ENCODE measurements around the gene EMP2. TPM values are rescaled to one million over a fixed set of nuclear protein-coding genes. Genes with fewer than 3 reads are reported as not detected.

EMP2 gene
- total RNA-seq, 2 experiments from 2014 or later = not detected

DNA sequence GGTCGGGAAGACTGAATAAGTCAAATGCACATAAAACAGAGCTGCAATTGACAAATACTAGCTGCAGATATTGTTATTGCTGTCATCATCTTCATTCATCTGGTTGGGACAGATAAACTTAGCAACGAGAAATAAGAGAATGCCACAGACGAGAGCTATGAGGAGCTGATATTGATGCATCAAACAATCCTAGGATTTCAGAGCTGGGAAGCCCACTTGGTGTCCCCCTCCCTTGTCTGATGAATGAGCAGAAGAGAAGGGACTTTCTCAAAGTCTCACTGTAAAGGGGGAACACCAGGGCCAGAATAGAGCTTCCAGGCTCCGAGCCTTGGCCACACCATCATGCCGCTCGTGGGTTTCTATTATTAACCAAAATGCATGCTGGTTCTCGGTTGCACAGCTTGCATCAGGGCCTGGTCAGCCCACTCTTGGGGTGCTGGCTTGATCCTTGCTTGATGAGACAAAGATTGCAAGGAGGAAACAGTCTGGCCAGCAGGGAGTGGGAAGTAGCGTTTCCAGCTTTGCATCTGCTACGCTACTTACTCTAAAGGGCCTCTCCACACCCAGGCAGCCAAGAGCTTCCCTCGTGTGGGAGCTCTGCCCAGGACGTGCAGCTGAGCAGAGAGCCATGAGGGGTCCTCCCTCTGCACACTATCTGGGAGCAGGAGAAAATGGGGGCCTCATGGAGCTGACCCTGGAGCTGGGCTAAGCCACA lies 28.4 kb upstream of the EMP2 start:
- CTCF ChIA-PET = no interaction called here
- intact Hi-C loops (cut with DNase I, micrococcal nuclease) = no loop called here
- TF ChIP-seq, protein P1, sequence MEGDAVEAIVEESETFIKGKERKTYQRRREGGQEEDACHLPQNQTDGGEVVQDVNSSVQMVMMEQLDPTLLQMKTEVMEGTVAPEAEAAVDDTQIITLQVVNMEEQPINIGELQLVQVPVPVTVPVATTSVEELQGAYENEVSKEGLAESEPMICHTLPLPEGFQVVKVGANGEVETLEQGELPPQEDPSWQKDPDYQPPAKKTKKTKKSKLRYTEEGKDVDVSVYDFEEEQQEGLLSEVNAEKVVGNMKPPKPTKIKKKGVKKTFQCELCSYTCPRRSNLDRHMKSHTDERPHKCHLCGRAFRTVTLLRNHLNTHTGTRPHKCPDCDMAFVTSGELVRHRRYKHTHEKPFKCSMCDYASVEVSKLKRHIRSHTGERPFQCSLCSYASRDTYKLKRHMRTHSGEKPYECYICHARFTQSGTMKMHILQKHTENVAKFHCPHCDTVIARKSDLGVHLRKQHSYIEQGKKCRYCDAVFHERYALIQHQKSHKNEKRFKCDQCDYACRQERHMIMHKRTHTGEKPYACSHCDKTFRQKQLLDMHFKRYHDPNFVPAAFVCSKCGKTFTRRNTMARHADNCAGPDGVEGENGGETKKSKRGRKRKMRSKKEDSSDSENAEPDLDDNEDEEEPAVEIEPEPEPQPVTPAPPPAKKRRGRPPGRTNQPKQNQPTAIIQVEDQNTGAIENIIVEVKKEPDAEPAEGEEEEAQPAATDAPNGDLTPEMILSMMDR (IDR thresholded peaks at IDR 0.05) = no peak

GRCh38 chr16:10607157-10607556 lies 26.8 kb upstream of the EMP2 start:
- POLR2A ChIA-PET = no interaction called here

More for the DNA sequence above, 28.4 kb upstream of the EMP2 start:
- no peaks in the 10 kb centered on the region for H3K36me3 Mint-ChIP-seq (ENCODE audit: low read depth)
- Histone ChIP-seq H3K9me3 (ENCODE audit: control insufficient read depth in 1 of 2, insufficient read depth in 1 of 2, low read length in 2 of 2) (no peaks in the 10 kb centered on the region), H3K27me3 (ENCODE audit: control insufficient read depth in 1 of 2, insufficient read depth in 2 of 2, low read length in 2 of 2) (peaks cover 0 to 5% of the 10 kb centered on the region in 2 experiments), H3K36me3 (ENCODE audit: insufficient read depth, low read length) (no peaks in the 10 kb centered on the region), H3K27ac (ENCODE audit: low read depth in 1 of 2, low read length in 2 of 2) (no peak overlapping the region), H3K4me1 (ENCODE audit: insufficient read depth, low read length) (no peaks in the 10 kb centered on the region), H3K4me3 (ENCODE audit: low read length) (no peak overlapping the region)
- no peak overlapping the region for H3K27ac Mint-ChIP-seq
- ATAC-seq (ENCODE audit: poor library complexity) = no peak
- no peak for DNase-seq
- peaks cover 14% of the 10 kb centered on the region for H3K27me3 Mint-ChIP-seq
- H3K4me3 Mint-ChIP-seq = no peak overlapping the region
- H3K4me1 Mint-ChIP-seq (ENCODE audit: low read depth) = no peaks in the 10 kb centered on the region
- POLR2A ChIA-PET = interaction anchor here (0.8 kb wide), 1 partner anchor 9 kb away, joined by 3 read pairs; no protein-coding TSS in a partner anchor
- no peaks in the 10 kb centered on the region for H3K9me3 Mint-ChIP-seq

DNA sequence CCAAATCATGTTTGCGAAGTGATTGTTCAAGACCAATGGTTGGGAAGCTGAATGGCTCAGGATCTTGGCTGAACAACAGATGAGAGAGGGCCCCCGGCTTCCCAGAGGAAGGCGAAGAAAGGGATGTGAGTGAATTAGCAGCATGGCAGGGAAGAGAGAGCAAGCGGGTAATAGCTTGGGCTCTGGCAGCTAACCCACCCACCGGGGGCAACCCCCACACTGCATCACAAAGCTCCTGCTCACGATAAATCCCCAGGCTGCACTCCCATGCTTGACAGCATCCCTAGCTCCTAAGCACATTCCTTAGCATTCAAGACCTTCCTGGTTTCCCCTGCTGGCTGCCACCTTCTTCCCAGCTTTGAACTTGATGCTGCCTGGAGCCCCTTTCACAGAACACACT lies 26.2 kb upstream of the EMP2 start:
- no peak for ATAC-seq (ENCODE audit: poor library complexity)
- no peak for DNase-seq
- Mint-ChIP-seq H3K4me3 (no peak overlapping the region), H3K9me3 (no peaks in the 10 kb centered on the region), H3K4me1 (ENCODE audit: low read depth) (no peaks in the 10 kb centered on the region), H3K36me3 (ENCODE audit: low read depth) (no peaks in the 10 kb centered on the region), H3K27ac (no peak overlapping the region), H3K27me3 (peaks cover 12% of the 10 kb centered on the region)
- ChIA-PET CTCF (no interaction called here), POLR2A (no interaction called here)
- H3K4me1 ChIP-seq (ENCODE audit: insufficient read depth, low read length) = no peaks in the 10 kb centered on the region
- H3K36me3 ChIP-seq (ENCODE audit: insufficient read depth, low read length) = no peaks in the 10 kb centered on the region
- intact Hi-C loops (cut with DNase I, micrococcal nuclease) = no loop called here
- peaks cover 0 to 5% of the 10 kb centered on the region in 2 experiments for H3K27me3 ChIP-seq (ENCODE audit: control insufficient read depth in 1 of 2, insufficient read depth in 2 of 2, low read length in 2 of 2)
- no peak overlapping the region for H3K27ac ChIP-seq (ENCODE audit: low read depth in 1 of 2, low read length in 2 of 2)
- H3K4me3 ChIP-seq (ENCODE audit: low read length) = no peak overlapping the region
- TF ChIP-seq, protein P1 (IDR thresholded peaks at IDR 0.05) = no peak
- H3K9me3 ChIP-seq (ENCODE audit: control insufficient read depth in 1 of 2, insufficient read depth in 1 of 2, low read length in 2 of 2) = no peaks in the 10 kb centered on the region

More at GRCh38 chr16:10607157-10607556, 26.8 kb upstream of the EMP2 start:
- Histone ChIP-seq H3K36me3 (ENCODE audit: insufficient read depth, low read length) (no peaks in the 10 kb centered on the region), H3K4me3 (ENCODE audit: low read length) (no peak overlapping the region), H3K4me1 (ENCODE audit: insufficient read depth, low read length) (no peaks in the 10 kb centered on the region), H3K27me3 (ENCODE audit: control insufficient read depth in 1 of 2, insufficient read depth in 2 of 2, low read length in 2 of 2) (peaks cover 0 to 5% of the 10 kb centered on the region in 2 experiments), H3K27ac (ENCODE audit: low read depth in 1 of 2, low read length in 2 of 2) (no peak overlapping the region), H3K9me3 (ENCODE audit: control insufficient read depth in 1 of 2, insufficient read depth in 1 of 2, low read length in 2 of 2) (no peaks in the 10 kb centered on the region)
- H3K4me1 Mint-ChIP-seq (ENCODE audit: low read depth) = no peaks in the 10 kb centered on the region
- DNase-seq (no peak), ATAC-seq (ENCODE audit: poor library complexity) (no peak)
- no peak overlapping the region for H3K27ac Mint-ChIP-seq
- no peaks in the 10 kb centered on the region for H3K9me3 Mint-ChIP-seq
- H3K27me3 Mint-ChIP-seq = peaks cover 15% of the 10 kb centered on the region
- no peaks in the 10 kb centered on the region for H3K36me3 Mint-ChIP-seq (ENCODE audit: low read depth)
- intact Hi-C loops (cut with DNase I, micrococcal nuclease) = no loop called here
- H3K4me3 Mint-ChIP-seq = no peak overlapping the region
- TF ChIP-seq, protein P1 (IDR thresholded peaks at IDR 0.05) = no peak
- CTCF ChIA-PET = no interaction called here
